Ishikawa (cell line): Measurements from ENCODE around the gene IL21R.

Experiments used
- CEBPB ChIP-seq: IDR thresholded peaks from 2 replicates; pipeline ENCODE4 v1.6.1; 2012
- CREB1 ChIP-seq: IDR thresholded peaks from 2 replicates; pipeline ENCODE4 v1.6.1; 2012; ENCODE audit warnings: low read depth
- EGR1 ChIP-seq: IDR thresholded peaks from 2 replicates; pipeline ENCODE4 v1.6.1; 2012
- EP300 ChIP-seq: IDR thresholded peaks from 2 replicates; pipeline ENCODE4 v1.6.1; 2012; ENCODE audit warnings: borderline replicate concordance
- FOXM1 ChIP-seq: IDR thresholded peaks from 2 replicates; pipeline ENCODE4 v1.6.1; 2012; ENCODE audit warnings: low read depth, borderline replicate concordance
- MAX ChIP-seq: IDR thresholded peaks from 2 replicates; pipeline ENCODE4 v1.6.1; 2012
- RAD21 ChIP-seq: IDR thresholded peaks from 2 replicates; pipeline ENCODE4 v1.6.1; 2012; ENCODE audit warnings: low read depth
- REST ChIP-seq: IDR thresholded peaks from 2 replicates; pipeline ENCODE4 v1.6.1; 2012; ENCODE audit warnings: low read depth, mild to moderate bottlenecking
- TAF1 ChIP-seq: IDR thresholded peaks from 2 replicates; pipeline ENCODE4 v1.6.1; 2012; ENCODE audit warnings: low read depth, mild to moderate bottlenecking
- TCF12 ChIP-seq: IDR thresholded peaks from 2 replicates; pipeline ENCODE4 v1.6.1; 2012; ENCODE audit warnings: low read depth
- TEAD4 ChIP-seq: IDR thresholded peaks from 2 replicates; pipeline ENCODE4 v1.6.1; 2012
- YY1 ChIP-seq: IDR thresholded peaks from 2 replicates; pipeline ENCODE4 v1.6.1; 2012; ENCODE audit warnings: low read depth

GRCh38 chr16:27491894-27492587 lies 90.1 kb downstream of the IL21R start:
- TF ChIP-seq REST (no peak), MAX (no peak), TAF1 (no peak), YY1 (no peak), EGR1 (no peak), CEBPB (no peak), EP300 (no peak), CREB1 (no peak), TCF12 (no peak), TEAD4 (no peak), FOXM1 (no peak), RAD21 (no peak)
